ENCODE data around the gene C13orf46.

C13orf46 gene

GRCh38 chr13:113980489-113981064, 6.7 kb upstream of the C13orf46 start:
- WGBS (ENCODE audit: insufficient coverage), result 95% methylated on average over 8 of the region's 12 CpGs
- Histone ChIP-seq H3K4me1 (ENCODE audit: control extremely low read depth in 1 of 4, control insufficient read depth in 4 of 4, insufficient read depth in 4 of 4, low read length in 3 of 4) (no peaks in the 10 kb centered on the region), H3K27ac (ENCODE audit: insufficient read depth in 1 of 2, low read depth in 1 of 2, low read length in 2 of 2, poor library complexity in 1 of 2, severe bottlenecking in 2 of 2) (no peak overlapping the region), H3K36me3 (ENCODE audit: control insufficient read depth in 4 of 4, insufficient read depth in 4 of 4, low read length in 3 of 4) (peaks cover 0 to 55% (median 28%) of the 10 kb centered on the region in 4 experiments), H3K27me3 (replicated peaks in 2 of 5; ENCODE audit: control insufficient read depth in 4 of 5, insufficient read depth in 5 of 5, low read length in 4 of 5) (no peaks in the 10 kb centered on the region), H3K9me3 (ENCODE audit: control extremely low read depth in 1 of 5, control insufficient read depth in 4 of 5, insufficient read depth in 2 of 5, low read depth in 1 of 5, low read length in 4 of 5) (no peaks in the 10 kb centered on the region), H3K4me3 (ENCODE audit: control insufficient read depth in 1 of 7, extremely low read depth in 1 of 7, insufficient read depth in 4 of 7, low read depth in 2 of 7, low read length in 6 of 7) (no peak overlapping the region)
- ChIA-PET CTCF (interaction anchor here (1.2 kb wide), 1 partner anchor 14 kb away, joined by 4 read pairs; no protein-coding TSS in a partner anchor), POLR2A (no interaction called here)
- no peak for DNase-seq

DNA sequence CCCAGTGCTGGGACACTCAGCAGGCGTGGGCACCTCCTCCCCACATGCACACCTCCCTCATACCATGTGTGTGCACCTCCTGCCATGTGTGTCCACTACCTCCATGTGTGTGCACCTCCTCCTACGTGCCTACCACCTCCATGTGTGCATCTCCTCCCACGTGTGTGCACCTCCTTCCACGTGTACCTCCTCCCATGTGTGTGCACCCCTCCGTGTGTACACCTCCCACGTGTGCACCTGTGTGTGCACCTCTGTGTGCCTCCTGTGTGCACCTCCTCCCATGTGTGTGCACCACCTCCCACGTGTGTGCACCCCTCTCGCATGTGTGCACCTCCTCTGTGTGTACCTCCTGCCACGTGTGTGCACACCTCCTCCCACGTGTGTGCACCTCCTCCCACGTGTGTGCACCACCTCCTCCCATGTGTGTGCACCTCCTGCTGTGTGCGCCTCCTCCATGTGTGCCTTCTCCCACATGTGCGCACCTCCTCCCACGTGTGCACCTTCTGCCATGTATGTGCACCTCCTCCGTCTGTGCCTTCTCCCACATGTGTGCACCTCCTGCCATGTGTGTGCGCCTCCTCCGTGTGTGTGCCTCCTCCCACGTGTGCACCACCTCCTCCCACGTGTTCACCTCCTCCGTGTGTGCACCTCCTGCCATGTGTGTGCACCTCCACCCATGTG, 6.1 kb upstream of the C13orf46 start:
- peaks cover 0 to 62% (median 31%) of the 10 kb centered on the region in 4 experiments for H3K36me3 ChIP-seq (ENCODE audit: control insufficient read depth in 4 of 4, insufficient read depth in 4 of 4, low read length in 3 of 4)
- H3K4me3 ChIP-seq (ENCODE audit: control insufficient read depth in 1 of 7, extremely low read depth in 1 of 7, insufficient read depth in 4 of 7, low read depth in 2 of 7, low read length in 6 of 7), result no peak overlapping the region
- no peaks in the 10 kb centered on the region for H3K27me3 ChIP-seq (replicated peaks in 2 of 5; ENCODE audit: control insufficient read depth in 4 of 5, insufficient read depth in 5 of 5, low read length in 4 of 5)
- WGBS (ENCODE audit: insufficient coverage), result 94% methylated on average over 20 of the region's 20 CpGs
- POLR2A ChIA-PET, result no interaction called here
- H3K4me1 ChIP-seq (ENCODE audit: control extremely low read depth in 1 of 4, control insufficient read depth in 4 of 4, insufficient read depth in 4 of 4, low read length in 3 of 4), result no peaks in the 10 kb centered on the region
- no peak overlapping the region for H3K27ac ChIP-seq (ENCODE audit: insufficient read depth in 1 of 2, low read depth in 1 of 2, low read length in 2 of 2, poor library complexity in 1 of 2, severe bottlenecking in 2 of 2)
- no peaks in the 10 kb centered on the region for H3K9me3 ChIP-seq (ENCODE audit: control extremely low read depth in 1 of 5, control insufficient read depth in 4 of 5, insufficient read depth in 2 of 5, low read depth in 1 of 5, low read length in 4 of 5)
- CTCF ChIA-PET, result interaction anchor here (1.2 kb wide), 1 partner anchor 14 kb away, joined by 4 read pairs; no protein-coding TSS in a partner anchor
- no peak for DNase-seq

GRCh38 chr13:113978741-113979481, 5.0 kb upstream of the C13orf46 start:
- no peaks in the 10 kb centered on the region for H3K4me1 ChIP-seq (ENCODE audit: control extremely low read depth in 1 of 4, control insufficient read depth in 4 of 4, insufficient read depth in 4 of 4, low read length in 3 of 4)
- no peak overlapping the region for H3K4me3 ChIP-seq (ENCODE audit: control insufficient read depth in 1 of 7, extremely low read depth in 1 of 7, insufficient read depth in 4 of 7, low read depth in 2 of 7, low read length in 6 of 7)
- H3K27ac ChIP-seq (ENCODE audit: insufficient read depth in 1 of 2, low read depth in 1 of 2, low read length in 2 of 2, poor library complexity in 1 of 2, severe bottlenecking in 2 of 2), result no peak overlapping the region
- H3K9me3 ChIP-seq (ENCODE audit: control extremely low read depth in 1 of 5, control insufficient read depth in 4 of 5, insufficient read depth in 2 of 5, low read depth in 1 of 5, low read length in 4 of 5), result no peaks in the 10 kb centered on the region
- POLR2A ChIA-PET, result no interaction called here
- H3K36me3 ChIP-seq (ENCODE audit: control insufficient read depth in 4 of 4, insufficient read depth in 4 of 4, low read length in 3 of 4), result peaks cover 2 to 68% (median 34%) of the 10 kb centered on the region in 4 experiments
- no peaks in the 10 kb centered on the region for H3K27me3 ChIP-seq (replicated peaks in 2 of 5; ENCODE audit: control insufficient read depth in 4 of 5, insufficient read depth in 5 of 5, low read length in 4 of 5)
- CTCF ChIA-PET, result no interaction called here
- no peak for DNase-seq
- WGBS (ENCODE audit: insufficient coverage), result 93% methylated on average over 35 of the region's 41 CpGs

DNA sequence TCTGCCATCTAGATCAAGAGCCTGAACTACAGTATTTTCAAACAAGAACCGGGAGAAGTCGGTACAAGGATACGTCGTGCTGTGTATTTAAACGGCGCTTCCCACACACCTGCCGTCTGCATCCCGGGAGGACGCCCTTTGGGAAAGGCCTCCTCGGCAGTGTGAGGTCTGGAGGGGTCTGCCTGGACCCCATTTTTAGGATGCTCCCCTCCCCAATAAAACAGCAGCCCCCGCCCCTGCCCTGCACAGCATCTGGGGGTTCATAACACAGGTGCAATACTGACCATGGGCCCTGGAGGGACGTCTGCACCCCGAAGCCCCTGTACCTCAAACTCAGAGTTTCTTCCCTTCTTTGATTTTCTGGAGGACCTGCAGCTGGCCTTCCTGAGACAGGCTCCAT, 4.1 kb upstream of the C13orf46 start:
- H3K27me3 ChIP-seq (replicated peaks in 2 of 5; ENCODE audit: control insufficient read depth in 4 of 5, insufficient read depth in 5 of 5, low read length in 4 of 5), result no peaks in the 10 kb centered on the region
- H3K4me3 ChIP-seq (ENCODE audit: control insufficient read depth in 1 of 7, extremely low read depth in 1 of 7, insufficient read depth in 4 of 7, low read depth in 2 of 7, low read length in 6 of 7), result no peak overlapping the region
- 96% methylated on average over 13 of the region's 13 CpGs for WGBS (ENCODE audit: insufficient coverage)
- H3K27ac ChIP-seq (ENCODE audit: insufficient read depth in 1 of 2, low read depth in 1 of 2, low read length in 2 of 2, poor library complexity in 1 of 2, severe bottlenecking in 2 of 2), result no peak overlapping the region
- ChIA-PET POLR2A (no interaction called here), CTCF (no interaction called here)
- no peaks in the 10 kb centered on the region for H3K9me3 ChIP-seq (ENCODE audit: control extremely low read depth in 1 of 5, control insufficient read depth in 4 of 5, insufficient read depth in 2 of 5, low read depth in 1 of 5, low read length in 4 of 5)
- H3K4me1 ChIP-seq (ENCODE audit: control extremely low read depth in 1 of 4, control insufficient read depth in 4 of 4, insufficient read depth in 4 of 4, low read length in 3 of 4), result no peaks in the 10 kb centered on the region
- H3K36me3 ChIP-seq (ENCODE audit: control insufficient read depth in 4 of 4, insufficient read depth in 4 of 4, low read length in 3 of 4), result peaks cover 4 to 68% (median 36%) of the 10 kb centered on the region in 4 experiments
- no peak for DNase-seq

DNA sequence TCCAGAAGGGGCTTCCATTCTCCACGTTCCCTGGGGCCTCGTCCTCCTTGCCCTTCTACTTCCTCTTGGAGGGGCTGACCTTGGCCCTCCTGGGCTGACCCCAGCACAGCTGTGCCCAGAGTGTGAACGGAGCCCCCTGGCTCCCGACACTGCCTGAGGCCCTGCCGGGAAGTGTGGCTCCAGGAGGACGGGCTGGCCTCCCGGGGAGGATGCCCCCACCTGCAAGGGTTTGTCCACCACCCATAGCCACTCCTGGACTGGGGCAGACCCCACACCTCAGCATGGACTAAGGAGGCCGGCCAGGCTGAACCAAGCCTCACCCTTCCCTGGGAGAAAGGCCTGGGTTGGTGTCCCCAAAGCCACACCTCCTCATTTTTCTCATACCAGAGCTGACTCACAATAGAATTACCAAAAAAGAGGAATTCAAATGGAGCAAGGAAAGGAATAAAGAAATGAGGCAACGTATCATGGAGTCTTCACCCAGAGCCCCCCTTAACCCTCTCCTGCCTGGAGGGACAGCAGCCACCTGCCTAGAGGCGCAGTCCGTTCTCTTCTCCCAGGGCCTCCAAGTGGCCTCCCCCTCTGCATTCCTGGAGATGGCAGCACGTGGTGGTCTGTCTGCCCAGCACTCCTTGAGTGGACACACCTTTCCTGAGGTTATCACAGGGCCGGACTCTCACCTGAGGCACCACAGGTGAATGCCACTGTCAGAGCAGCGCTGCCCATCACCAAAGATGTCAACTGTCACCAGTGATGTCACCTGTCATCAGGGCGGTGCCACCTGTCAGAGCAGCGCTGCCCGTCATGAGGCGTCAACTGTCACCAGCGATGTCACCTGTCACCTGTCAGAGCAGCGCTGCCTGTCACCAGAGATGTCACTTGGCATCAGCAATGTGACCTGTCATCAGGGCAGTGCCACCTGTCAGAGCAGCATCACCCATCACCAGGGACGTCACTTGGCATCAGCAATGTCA, 3.1 kb upstream of the C13orf46 start:
- Histone ChIP-seq H3K27ac (ENCODE audit: insufficient read depth in 1 of 2, low read depth in 1 of 2, low read length in 2 of 2, poor library complexity in 1 of 2, severe bottlenecking in 2 of 2) (no peak overlapping the region), H3K27me3 (replicated peaks in 2 of 5; ENCODE audit: control insufficient read depth in 4 of 5, insufficient read depth in 5 of 5, low read length in 4 of 5) (no peaks in the 10 kb centered on the region), H3K4me1 (ENCODE audit: control extremely low read depth in 1 of 4, control insufficient read depth in 4 of 4, insufficient read depth in 4 of 4, low read length in 3 of 4) (no peaks in the 10 kb centered on the region), H3K36me3 (ENCODE audit: control insufficient read depth in 4 of 4, insufficient read depth in 4 of 4, low read length in 3 of 4) (peaks cover 4 to 62% (median 31%) of the 10 kb centered on the region in 4 experiments), H3K4me3 (ENCODE audit: control insufficient read depth in 1 of 7, extremely low read depth in 1 of 7, insufficient read depth in 4 of 7, low read depth in 2 of 7, low read length in 6 of 7) (no peak overlapping the region), H3K9me3 (ENCODE audit: control extremely low read depth in 1 of 5, control insufficient read depth in 4 of 5, insufficient read depth in 2 of 5, low read depth in 1 of 5, low read length in 4 of 5) (no peaks in the 10 kb centered on the region)
- ChIA-PET CTCF (no interaction called here), POLR2A (no interaction called here)
- no peak for DNase-seq
- 92% methylated on average over 21 of the region's 21 CpGs for WGBS (ENCODE audit: insufficient coverage)

DNA sequence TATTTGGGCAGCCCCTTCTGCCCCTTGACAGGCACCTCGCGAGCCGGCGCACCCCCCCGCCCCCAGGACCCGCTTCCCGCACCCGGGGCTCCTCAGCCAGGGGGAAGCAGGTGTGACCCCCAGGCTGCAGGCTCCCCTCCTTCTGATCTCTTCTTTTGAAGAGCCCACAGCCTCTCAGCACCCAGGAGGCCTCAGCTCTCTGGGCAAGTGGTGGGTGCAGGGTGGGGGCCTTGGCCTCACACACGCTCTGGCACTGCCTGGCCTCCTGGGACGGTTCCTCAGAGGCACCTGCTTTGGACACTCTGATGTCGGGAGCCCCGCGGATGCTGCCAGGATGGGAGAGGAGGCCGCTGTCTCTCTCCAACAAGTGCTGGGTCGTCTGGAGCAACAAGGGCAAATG, 1.5 kb upstream of the C13orf46 start:
- Histone ChIP-seq H3K36me3 (ENCODE audit: control insufficient read depth in 4 of 4, insufficient read depth in 4 of 4, low read length in 3 of 4) (peaks cover 4 to 47% (median 24%) of the 10 kb centered on the region in 4 experiments), H3K27me3 (replicated peaks in 2 of 5; ENCODE audit: control insufficient read depth in 4 of 5, insufficient read depth in 5 of 5, low read length in 4 of 5) (no peaks in the 10 kb centered on the region), H3K4me1 (ENCODE audit: control extremely low read depth in 1 of 4, control insufficient read depth in 4 of 4, insufficient read depth in 4 of 4, low read length in 3 of 4) (no peaks in the 10 kb centered on the region), H3K4me3 (ENCODE audit: control insufficient read depth in 1 of 7, extremely low read depth in 1 of 7, insufficient read depth in 4 of 7, low read depth in 2 of 7, low read length in 6 of 7) (no peak overlapping the region), H3K27ac (ENCODE audit: insufficient read depth in 1 of 2, low read depth in 1 of 2, low read length in 2 of 2, poor library complexity in 1 of 2, severe bottlenecking in 2 of 2) (no peak overlapping the region), H3K9me3 (ENCODE audit: control extremely low read depth in 1 of 5, control insufficient read depth in 4 of 5, insufficient read depth in 2 of 5, low read depth in 1 of 5, low read length in 4 of 5) (no peaks in the 10 kb centered on the region)
- ChIA-PET CTCF (no interaction called here), POLR2A (no interaction called here)
- 98% methylated on average over 7 of the region's 15 CpGs for WGBS (ENCODE audit: insufficient coverage)
- DNase-seq, result no peak

All from common myeloid progenitor, CD34-positive (primary cell).